LNCAP (cell line): ENCODE results near the gene OCEL1.

Experiments
- CTCF ChIP-seq: fragments of 450-650 bp; IDR thresholded peaks from 2 replicates; pipeline ENCODE4 v1.5.1; 2017; ENCODE audit warnings: mild to moderate bottlenecking

The OCEL1 gene

GRCh38 chr19:17205237-17206140 lies 20.5 kb upstream of the OCEL1 start:
- TF ChIP-seq CTCF, result peak; percentile 64

GRCh38 chr19:17206736-17207581 lies 19.1 kb upstream of the OCEL1 start:
- TF ChIP-seq CTCF, result no peak

GRCh38 chr19:17209126-17210036 lies 16.6 kb upstream of the OCEL1 start:
- no peak for TF ChIP-seq CTCF

GRCh38 chr19:17210296-17210695 lies 15.7 kb upstream of the OCEL1 start:
- TF ChIP-seq CTCF, result no peak

GRCh38 chr19:17211547-17212446 lies 14.2 kb upstream of the OCEL1 start:
- TF ChIP-seq CTCF, result no peak

GRCh38 chr19:17213334-17213733 lies 12.7 kb upstream of the OCEL1 start:
- no peak for TF ChIP-seq CTCF
